H9 (cell line): ENCODE measurements around the gene CDSN. TPM values are rescaled to one million over a fixed set of nuclear protein-coding genes. Genes with fewer than 3 reads are reported as not detected.

Experiments
- DNase-seq: peaks from one replicate; pipeline ENCODE4 v3.0.0-alpha.2; 2017
- H2AFZ ChIP-seq: one replicate; pipeline ENCODE4 v1.6.1; 2013; ENCODE audit warnings: mild to moderate bottlenecking, low read length, control low read depth, moderate library complexity
- H2AK5ac ChIP-seq: 2 replicates; pipeline ENCODE4 v1.6.1; 2013; ENCODE audit warnings: low read length, control low read depth, mixed read lengths; ENCODE audit not compliant: insufficient read length
- H2BK120ac ChIP-seq: one replicate; pipeline ENCODE4 v1.6.1; 2013; ENCODE audit warnings: low read depth, mild to moderate bottlenecking, low read length, control low read depth, inconsistent platforms; ENCODE audit not compliant: poor library complexity, severe bottlenecking
- H2BK12ac ChIP-seq: 2 replicates; pipeline ENCODE4 v1.6.1; 2013; ENCODE audit warnings: low read length, control low read depth, mixed read lengths, low read depth; ENCODE audit not compliant: insufficient read length
- H2BK15ac ChIP-seq: 2 replicates; pipeline ENCODE4 v1.6.1; 2013; ENCODE audit warnings: low read depth, low read length, control low read depth
- H2BK20ac ChIP-seq: one replicate; pipeline ENCODE4 v1.6.1; 2013; ENCODE audit warnings: low read depth, mild to moderate bottlenecking, low read length, control low read depth, inconsistent platforms; ENCODE audit not compliant: poor library complexity, severe bottlenecking
- H2BK5ac ChIP-seq: 2 replicates; pipeline ENCODE4 v1.6.1; 2013; ENCODE audit warnings: low read length, control low read depth, mixed read lengths; ENCODE audit not compliant: insufficient read length
- H3K14ac ChIP-seq: 2 replicates; pipeline ENCODE4 v1.6.1; 2013; ENCODE audit warnings: low read length, control low read depth; ENCODE audit not compliant: insufficient read depth
- H3K18ac ChIP-seq: 2 replicates; pipeline ENCODE4 v1.6.1; 2013; ENCODE audit warnings: low read depth, mild to moderate bottlenecking, mixed read lengths, low read length, control low read depth; ENCODE audit not compliant: insufficient read length
- H3K23ac ChIP-seq: 2 replicates; pipeline ENCODE4 v1.6.1; 2013; ENCODE audit warnings: low read length, control low read depth, mixed read lengths, low read depth; ENCODE audit not compliant: insufficient read length
- H3K23me2 ChIP-seq: 2 replicates; pipeline ENCODE4 v1.6.1; 2013; ENCODE audit warnings: low read depth, mild to moderate bottlenecking, mixed read lengths, low read length, control low read depth; ENCODE audit not compliant: insufficient read length, poor library complexity, severe bottlenecking
- H3K27ac ChIP-seq: 2 replicates; pipeline ENCODE4 v1.5.1; 2013; ENCODE audit warnings: low read length, control low read depth, mixed read lengths, low read depth; ENCODE audit not compliant: insufficient read length
- H3K27me3 ChIP-seq: 2 replicates; pipeline ENCODE4 v1.6.1; 2013; ENCODE audit warnings: low read length, control low read depth, inconsistent platforms; ENCODE audit not compliant: insufficient read depth
- H3K4ac ChIP-seq: 2 replicates; pipeline ENCODE4 v1.6.1; 2013; ENCODE audit warnings: low read depth, mild to moderate bottlenecking, control low read depth, inconsistent platforms, low read length, moderate library complexity
- H3K4me1 ChIP-seq: 2 replicates; pipeline ENCODE4 v1.6.1; 2013; ENCODE audit warnings: low read length, control low read depth, inconsistent platforms; ENCODE audit not compliant: insufficient read depth
- H3K4me2 ChIP-seq: 2 replicates; pipeline ENCODE4 v1.6.1; 2013; ENCODE audit warnings: low read length, control low read depth, mixed read lengths; ENCODE audit not compliant: insufficient read length, insufficient read depth
- H3K56ac ChIP-seq: 2 replicates; pipeline ENCODE4 v1.6.1; 2013; ENCODE audit warnings: low read depth, mild to moderate bottlenecking, mixed read lengths, low read length, control low read depth; ENCODE audit not compliant: insufficient read length
- H3K79me1 ChIP-seq: 2 replicates; pipeline ENCODE4 v1.6.1; 2013; ENCODE audit warnings: low read depth, mild to moderate bottlenecking, moderate library complexity, low read length, control low read depth, inconsistent platforms; ENCODE audit not compliant: insufficient read depth, poor library complexity, severe bottlenecking
- H3K79me2 ChIP-seq: 2 replicates; pipeline ENCODE4 v1.6.1; 2013; ENCODE audit warnings: low read length, control low read depth, inconsistent platforms; ENCODE audit not compliant: insufficient read depth
- H3K9ac ChIP-seq: 2 replicates; pipeline ENCODE4 v1.6.1; 2013; ENCODE audit warnings: low read length, control low read depth, mixed read lengths; ENCODE audit not compliant: insufficient read length; ENCODE audit errors: extremely low read depth
- H3K9me3 ChIP-seq: one replicate; pipeline ENCODE4 v1.6.1; 2013; ENCODE audit warnings: low read depth, low read length, inconsistent platforms; ENCODE audit not compliant: control insufficient read depth
- H3T11ph ChIP-seq: one replicate; pipeline ENCODE4 v1.6.1; 2013; ENCODE audit warnings: mild to moderate bottlenecking, low read length, control low read depth, inconsistent platforms
- H4K20me1 ChIP-seq: one replicate; pipeline ENCODE4 v1.6.1; 2013; ENCODE audit not compliant: control insufficient read depth, insufficient read length, insufficient read depth
- H4K5ac ChIP-seq: 2 replicates; pipeline ENCODE4 v1.6.1; 2013; ENCODE audit warnings: low read depth, mild to moderate bottlenecking, mixed read lengths, low read length, control low read depth; ENCODE audit not compliant: insufficient read length
- H4K8ac ChIP-seq: replicated peaks from 2 replicates; pipeline ENCODE4 v1.6.1; 2013; ENCODE audit warnings: low read length, control low read depth, mixed read lengths, low read depth; ENCODE audit not compliant: insufficient read length
- H4K91ac ChIP-seq: 2 replicates; pipeline ENCODE4 v1.6.1; 2013; ENCODE audit warnings: low read depth, mild to moderate bottlenecking, moderate library complexity, mixed read lengths, low read length, control low read depth; ENCODE audit not compliant: insufficient read length
- H3K27ac Mint-ChIP-seq, 3 experiments: 2 replicates in 2 of 3; 3 replicates in 1 of 3; pipeline ENCODE4 v1.8.0; 2020 to 2021; ENCODE audit warnings: mixed read lengths in 3 of 3, mild to moderate bottlenecking in 1 of 3, moderate library complexity in 1 of 3
- H3K27me3 Mint-ChIP-seq: 2 replicates; pipeline ENCODE4 v1.8.0; 2021; ENCODE audit warnings: low read depth, mild to moderate bottlenecking, moderate library complexity, mixed read lengths
- H3K36me3 Mint-ChIP-seq, 3 experiments: 2 replicates in 2 of 3; 3 replicates in 1 of 3; pipeline ENCODE4 v1.8.0; 2020 to 2021; ENCODE audit warnings: low read depth in 3 of 3, mixed read lengths in 3 of 3; ENCODE audit not compliant: insufficient read depth in 1 of 3
- H3K4me1 Mint-ChIP-seq, 2 experiments: 2 replicates each; pipeline ENCODE4 v1.8.0; 2020; ENCODE audit warnings: mixed read lengths in 2 of 2
- H3K4me3 Mint-ChIP-seq, 2 experiments: 2 replicates in 1 of 2; 3 replicates in 1 of 2; pipeline ENCODE4 v1.8.0; 2020 to 2021; ENCODE audit warnings: mild to moderate bottlenecking in 2 of 2, mixed read lengths in 2 of 2, moderate library complexity in 1 of 2
- H3K9me3 Mint-ChIP-seq, 2 experiments: 2 replicates in 1 of 2; 3 replicates in 1 of 2; pipeline ENCODE4 v1.8.0; 2020; ENCODE audit warnings: mild to moderate bottlenecking in 2 of 2, mixed read lengths in 2 of 2, moderate library complexity in 1 of 2
- CTCF ChIP-seq: fragments of 200-600 bp; sonication (generic); conservative IDR thresholded peaks from 3 replicates; pipeline ENCODE4 v1.8.0; 2021; ENCODE audit warnings: antibody characterized with exemption, mild to moderate bottlenecking
- WGBS: extraction: QIAGEN DNeasy Blood & Tissue Kit; methylation state at CpG from one replicate; pipeline ENCODE4 v1.1.7; 2013; ENCODE audit warnings: missing lambda C conversion rate, low lambda C conversion rate, mixed read lengths; ENCODE audit not compliant: insufficient read length; ENCODE audit errors: extremely low coverage; 5-methylcytosine and 5-hydroxymethylcytosine counted together
- total RNA-seq: library from RNA; stranded (reverse); gene quantifications from 2 replicates; pipeline ENCODE4 v1.2.1, GENCODE V29; 2021

The CDSN gene
- total RNA-seq, 1 experiment from 2014 or later = not detected

GRCh38 chr6:31138982-31139381, 18.7 kb upstream of the CDSN start, which contains the start of gene PSORS1C2:
PSORS1C2 (minus strand) TSS chr6:31139066; CDS start chr6:31139026, 40 bp downstream.
- H3K27ac Mint-ChIP-seq = peak within 1 kb of the TSS; percentile 48 to 90 (median 53); a peak in 5 of 7 replicates
- no peak within 1 kb of the TSS for H2BK120ac ChIP-seq
- H3K4me3 Mint-ChIP-seq = peak within 1 kb of the TSS in 1 of 2 experiments; percentile 50; a peak in 3 of 5 replicates
- no peak within 1 kb of the TSS for H3K23ac ChIP-seq
- no peak within 1 kb of the TSS for H2BK5ac ChIP-seq
- H3T11ph ChIP-seq = no peak within 1 kb of the TSS
- peaks cover 43 to 49% of the 10 kb centered on the region in 2 experiments for H3K4me1 Mint-ChIP-seq
- WGBS = no CpG with 5 or more reads among the region's 4 CpGs
- no peaks in the 10 kb centered on the region for H3K27me3 ChIP-seq
- H2AFZ ChIP-seq = no peak within 1 kb of the TSS
- no peaks in the 10 kb centered on the region for H3K79me1 ChIP-seq
- no peak within 1 kb of the TSS for H2BK20ac ChIP-seq
- no peak within 1 kb of the TSS for H3K56ac ChIP-seq
- H3K79me2 ChIP-seq = no peaks in the 10 kb centered on the region
- H3K4me2 ChIP-seq = no peak within 1 kb of the TSS
- H4K20me1 ChIP-seq = no peaks in the 10 kb centered on the region
- peak within 1 kb of the TSS; percentile 15 for H3K18ac ChIP-seq
- H3K36me3 Mint-ChIP-seq = peaks cover 7 to 18% (median 17%) of the 10 kb centered on the region in 3 experiments; a peak in 6 of 7 replicates
- H3K9ac ChIP-seq = no peak within 1 kb of the TSS
- H3K4ac ChIP-seq = no peak within 1 kb of the TSS
- H2BK15ac ChIP-seq = no peak within 1 kb of the TSS
- peaks cover 7% of the 10 kb centered on the region; the same call in 1 of the 2 replicates for H3K4me1 ChIP-seq
- DNase-seq = no peak
- H3K14ac ChIP-seq = no peak within 1 kb of the TSS
- H2BK12ac ChIP-seq = no peak within 1 kb of the TSS
- H3K9me3 Mint-ChIP-seq = no peaks in the 10 kb centered on the region; a peak in 1 of 5 replicates
- no peaks in the 10 kb centered on the region; the same call in none of the 2 replicates for H3K27me3 Mint-ChIP-seq
- no peak for TF ChIP-seq CTCF
- H3K23me2 ChIP-seq = no peaks in the 10 kb centered on the region
- H3K9me3 ChIP-seq = no peaks in the 10 kb centered on the region
- no peak within 1 kb of the TSS for H3K27ac ChIP-seq
- no peak within 1 kb of the TSS for H4K5ac ChIP-seq
- H2AK5ac ChIP-seq = no peak within 1 kb of the TSS
- H4K8ac ChIP-seq = no peak within 1 kb of the TSS
- H4K91ac ChIP-seq = no peak within 1 kb of the TSS
